Calu3 (cell line): ENCODE measurements around the gene ADH6. TPM values are rescaled to one million over a fixed set of nuclear protein-coding genes. Genes with fewer than 3 reads are reported as not detected.
"Not testable (repeated sequence)": the region's sequence is repeated elsewhere in the genome, so short reads cannot be mapped to it uniquely, and the experiment has no call there.

Experiments used
- BruUV-seq: library from RNA; stranded (reverse); fragments of 400-500 nt; replicated peaks from 2 replicates; lab custom pipeline; 2021; lab: Mats Ljungman, UMichigan
- CTCF ChIA-PET: fragments of 300-600 bp; sonication (Branson Sonifier 250); formaldehyde crosslinking; loops from one replicate; lab custom pipeline; 2022; ENCODE audit warnings: antibody characterized with exemption; lab: Charles Lee
- DNase-seq: peaks from one replicate; pipeline ENCODE4 v3.0.0; 2022
- H3K27ac Mint-ChIP-seq: one replicate; pipeline ENCODE4 v1.8.0; 2022; ENCODE audit warnings: mixed read lengths; ENCODE audit not compliant: unreplicated experiment
- H3K27me3 Mint-ChIP-seq: one replicate; pipeline ENCODE4 v1.8.0; 2022; ENCODE audit warnings: mixed read lengths; ENCODE audit not compliant: unreplicated experiment
- H3K36me3 Mint-ChIP-seq: one replicate; pipeline ENCODE4 v1.8.0; 2022; ENCODE audit warnings: mild to moderate bottlenecking, moderate library complexity, mixed read lengths; ENCODE audit not compliant: insufficient read depth, unreplicated experiment
- H3K4me1 Mint-ChIP-seq: one replicate; pipeline ENCODE4 v1.8.0; 2022; ENCODE audit warnings: mild to moderate bottlenecking, low read depth, mixed read lengths; ENCODE audit not compliant: unreplicated experiment
- H3K4me3 Mint-ChIP-seq: one replicate; pipeline ENCODE4 v1.8.0; 2022; ENCODE audit warnings: mild to moderate bottlenecking, low read depth, moderate library complexity, mixed read lengths; ENCODE audit not compliant: unreplicated experiment
- H3K9me3 Mint-ChIP-seq: one replicate; pipeline ENCODE4 v1.8.0; 2022; ENCODE audit warnings: low read depth, mixed read lengths; ENCODE audit not compliant: unreplicated experiment
- intact Hi-C: fragments of 100-400 bp; cut with micrococcal nuclease; formaldehyde crosslinking; loops from one replicate; pipeline ENCODE4 v1.10.0; 2022; ENCODE audit not compliant: unreplicated experiment
- total RNA-seq: library from RNA; stranded (reverse); gene quantifications from 2 replicates; pipeline ENCODE4 v1.2.3, GENCODE V29; 2022
- TF ChIP-seq, protein P1 (sequence below): fragments of 200-600 bp; IDR thresholded peaks from one replicate; pipeline ENCODE4 v1.8.0; 2022; ENCODE audit warnings: antibody characterized with exemption; ENCODE audit not compliant: unreplicated experiment

The ADH6 gene
- total RNA-seq, 1 experiment from 2014 or later = 1.6 TPM

GRCh38 chr4:99235955-99236354 lies 16.9 kb upstream of the ADH6 start:
- DNase-seq = no peak
- TF ChIP-seq, protein P1, sequence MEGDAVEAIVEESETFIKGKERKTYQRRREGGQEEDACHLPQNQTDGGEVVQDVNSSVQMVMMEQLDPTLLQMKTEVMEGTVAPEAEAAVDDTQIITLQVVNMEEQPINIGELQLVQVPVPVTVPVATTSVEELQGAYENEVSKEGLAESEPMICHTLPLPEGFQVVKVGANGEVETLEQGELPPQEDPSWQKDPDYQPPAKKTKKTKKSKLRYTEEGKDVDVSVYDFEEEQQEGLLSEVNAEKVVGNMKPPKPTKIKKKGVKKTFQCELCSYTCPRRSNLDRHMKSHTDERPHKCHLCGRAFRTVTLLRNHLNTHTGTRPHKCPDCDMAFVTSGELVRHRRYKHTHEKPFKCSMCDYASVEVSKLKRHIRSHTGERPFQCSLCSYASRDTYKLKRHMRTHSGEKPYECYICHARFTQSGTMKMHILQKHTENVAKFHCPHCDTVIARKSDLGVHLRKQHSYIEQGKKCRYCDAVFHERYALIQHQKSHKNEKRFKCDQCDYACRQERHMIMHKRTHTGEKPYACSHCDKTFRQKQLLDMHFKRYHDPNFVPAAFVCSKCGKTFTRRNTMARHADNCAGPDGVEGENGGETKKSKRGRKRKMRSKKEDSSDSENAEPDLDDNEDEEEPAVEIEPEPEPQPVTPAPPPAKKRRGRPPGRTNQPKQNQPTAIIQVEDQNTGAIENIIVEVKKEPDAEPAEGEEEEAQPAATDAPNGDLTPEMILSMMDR = no peak
- peaks cover 2% of the 10 kb centered on the region for H3K9me3 Mint-ChIP-seq
- no peaks in the 10 kb centered on the region for H3K27me3 Mint-ChIP-seq
- H3K36me3 Mint-ChIP-seq = no peaks in the 10 kb centered on the region
- intact Hi-C loops = no loop called here
- peaks cover 9% of the 10 kb centered on the region for H3K4me1 Mint-ChIP-seq
- no TSS peak for BruUV-seq
- H3K4me3 Mint-ChIP-seq = no peak overlapping the region
- no peak overlapping the region for H3K27ac Mint-ChIP-seq
- CTCF ChIA-PET = no interaction called here

GRCh38 chr4:99234331-99235010 lies 15.4 kb upstream of the ADH6 start:
- peaks cover 4% of the 10 kb centered on the region for H3K9me3 Mint-ChIP-seq
- H3K4me1 Mint-ChIP-seq = peaks cover 9% of the 10 kb centered on the region
- no peaks in the 10 kb centered on the region for H3K27me3 Mint-ChIP-seq
- TF ChIP-seq, protein P1 = no peak
- no peak for DNase-seq
- no TSS peak for BruUV-seq
- H3K4me3 Mint-ChIP-seq = no peak overlapping the region
- no peaks in the 10 kb centered on the region for H3K36me3 Mint-ChIP-seq
- no peak overlapping the region for H3K27ac Mint-ChIP-seq
- intact Hi-C loops = no loop called here
- CTCF ChIA-PET = no interaction called here

GRCh38 chr4:99233397-99233796 lies 14.4 kb upstream of the ADH6 start:
- H3K4me1 Mint-ChIP-seq, DNase-seq, intact Hi-C loops, H3K36me3 Mint-ChIP-seq, H3K27ac Mint-ChIP-seq, H3K9me3 Mint-ChIP-seq, CTCF ChIA-PET, H3K4me3 Mint-ChIP-seq, BruUV-seq, H3K27me3 Mint-ChIP-seq: not testable (repeated sequence)

DNA sequence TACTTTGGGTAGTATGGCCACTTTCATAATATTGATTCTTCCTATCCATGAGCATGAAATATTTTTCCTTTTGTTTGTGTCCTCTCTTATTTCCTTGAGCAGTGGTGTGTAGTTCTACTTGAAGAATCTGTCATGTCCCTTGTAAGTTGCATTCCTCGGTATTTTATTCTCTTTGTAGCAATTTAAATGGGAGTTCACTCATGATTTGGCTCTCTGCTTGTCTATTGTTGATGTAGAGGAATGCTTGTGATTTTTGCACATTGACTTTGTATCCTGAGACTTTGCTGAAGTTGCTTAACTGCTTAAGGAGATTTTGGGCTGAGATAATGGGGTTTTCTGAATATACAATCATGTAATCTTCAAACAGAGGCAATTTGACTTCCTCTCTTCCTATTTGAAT lies 9.7 kb upstream of the ADH6 start:
- H3K4me1 Mint-ChIP-seq, H3K27me3 Mint-ChIP-seq, H3K9me3 Mint-ChIP-seq, H3K4me3 Mint-ChIP-seq, H3K36me3 Mint-ChIP-seq, intact Hi-C loops, DNase-seq, CTCF ChIA-PET, H3K27ac Mint-ChIP-seq, BruUV-seq: not testable (repeated sequence)

- H3K27ac Mint-ChIP-seq, intact Hi-C loops, H3K9me3 Mint-ChIP-seq, H3K4me3 Mint-ChIP-seq, H3K27me3 Mint-ChIP-seq, CTCF ChIA-PET, BruUV-seq, DNase-seq, H3K4me1 Mint-ChIP-seq, H3K36me3 Mint-ChIP-seq: not testable (repeated sequence)
Observed at GRCh38 chr4:99227646-99228045, 8.6 kb upstream of the ADH6 start.

GRCh38 chr4:99221980-99222379 lies 2.9 kb upstream of the ADH6 start:
- CTCF ChIA-PET = no interaction called here

More at GRCh38 chr4:99221980-99222379, 2.9 kb upstream of the ADH6 start:
- Mint-ChIP-seq H3K4me1 (peaks cover 16% of the 10 kb centered on the region), H3K9me3 (no peaks in the 10 kb centered on the region), H3K27me3 (no peaks in the 10 kb centered on the region), H3K4me3 (no peak overlapping the region), H3K36me3 (no peaks in the 10 kb centered on the region), H3K27ac (no peak overlapping the region)
- TF ChIP-seq, protein P1 = no peak
- BruUV-seq = no TSS peak
- DNase-seq = no peak
- intact Hi-C loops = no loop called here
